T1000 (cell line): ENCODE measurements around the gene COL4A1.

Source experiments
- DNase-seq: peaks from one replicate; lab custom pipeline; 2025; ENCODE audit warnings: mixed read lengths; lab: John Stamatoyannopoulos, UW

The COL4A1 gene

GRCh38 chr13:110258876-110259631 is 47.9 kb downstream of the COL4A1 start:
- no peak for DNase-seq

DNA sequence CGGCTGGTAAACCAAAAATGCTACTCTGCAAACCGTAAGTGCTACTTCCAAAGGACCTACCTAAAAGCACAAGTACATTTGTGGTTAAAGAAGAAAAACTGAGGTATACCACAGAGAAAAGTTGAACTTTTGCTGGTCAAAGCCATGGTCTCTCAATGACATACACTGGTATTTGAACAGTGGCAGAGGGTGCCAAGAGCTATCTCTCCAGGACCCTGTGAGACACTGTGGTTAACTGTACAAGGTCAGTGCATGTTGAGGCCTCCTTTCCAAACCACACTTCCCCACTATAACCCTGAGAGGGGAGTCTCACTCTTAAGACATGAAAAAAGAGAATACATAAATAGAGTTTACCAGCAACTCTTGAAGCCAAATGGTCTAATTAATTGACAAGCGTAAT is 49.5 kb downstream of the COL4A1 start:
- DNase-seq: no peak

DNA sequence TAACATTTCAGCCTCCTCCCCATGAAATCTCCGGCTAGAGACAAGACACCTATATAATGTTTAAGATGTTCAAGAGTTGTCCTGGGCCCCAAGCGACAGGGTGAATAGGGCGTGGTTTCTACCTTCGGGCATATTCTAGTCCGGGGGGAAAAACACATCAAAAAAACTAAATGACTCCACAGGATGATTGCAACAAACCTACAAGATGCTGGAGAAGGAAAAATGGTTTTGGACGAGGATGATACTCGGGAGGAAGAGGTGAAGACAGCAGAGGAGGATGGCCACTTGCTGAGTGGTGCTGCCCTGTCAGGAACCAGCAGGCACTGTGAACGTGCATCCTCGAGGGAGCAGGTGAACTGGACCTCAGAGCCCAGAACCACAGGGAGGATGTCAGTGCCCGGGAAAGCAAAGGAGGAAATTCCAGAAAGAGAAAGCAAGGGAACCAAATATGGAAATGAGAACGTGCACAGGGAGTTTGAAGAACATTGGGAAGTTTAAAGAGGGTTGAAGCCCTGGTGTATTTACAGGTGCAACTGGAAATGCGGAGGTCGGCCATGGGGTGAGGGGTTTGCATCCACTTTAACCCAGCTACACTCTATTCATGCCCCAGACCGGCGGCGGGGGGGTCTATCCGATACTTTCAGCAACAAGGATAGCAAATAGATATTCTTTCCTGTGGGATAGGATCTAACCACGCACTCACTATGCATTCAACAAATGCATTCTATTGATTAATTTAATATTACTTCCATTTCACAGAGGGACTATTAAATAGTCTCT is 50.6 kb downstream of the COL4A1 start:
- no peak for DNase-seq

GRCh38 chr13:110254751-110255553 is 52.0 kb downstream of the COL4A1 start:
- DNase-seq: no peak

DNA sequence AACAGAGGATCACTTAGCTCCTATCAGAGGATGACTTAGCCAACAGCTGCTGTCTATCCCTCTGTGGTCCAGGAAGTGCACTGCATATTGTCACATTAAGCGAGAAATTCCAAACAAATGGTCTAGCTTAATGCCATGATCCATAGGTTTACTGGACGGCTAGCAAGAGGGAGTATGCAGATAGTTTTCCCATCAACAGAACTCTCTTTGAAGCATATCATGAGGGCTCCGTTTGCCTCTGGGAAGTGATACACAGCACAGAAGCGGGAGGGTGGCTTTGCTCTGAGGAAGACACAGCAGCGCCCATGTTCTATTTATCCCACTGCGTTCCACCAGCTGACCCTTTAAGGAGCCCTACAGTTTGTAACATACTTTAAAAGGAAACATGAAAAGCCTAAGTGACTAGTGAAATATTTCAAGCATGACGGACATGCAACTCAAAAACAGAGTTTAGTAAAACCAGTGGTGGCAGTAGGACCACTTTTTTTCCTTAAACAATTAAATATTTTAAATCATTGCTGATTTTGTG is 52.7 kb downstream of the COL4A1 start:
- no peak for DNase-seq

- DNase-seq: no peak
Measured at GRCh38 chr13:110251193-110251819, 55.7 kb downstream of the COL4A1 start.

- no peak for DNase-seq
Measured at GRCh38 chr13:110250258-110250891, 56.6 kb downstream of the COL4A1 start.

- DNase-seq: no peak
Measured at GRCh38 chr13:110249326-110249725, 57.6 kb downstream of the COL4A1 start.

DNA sequence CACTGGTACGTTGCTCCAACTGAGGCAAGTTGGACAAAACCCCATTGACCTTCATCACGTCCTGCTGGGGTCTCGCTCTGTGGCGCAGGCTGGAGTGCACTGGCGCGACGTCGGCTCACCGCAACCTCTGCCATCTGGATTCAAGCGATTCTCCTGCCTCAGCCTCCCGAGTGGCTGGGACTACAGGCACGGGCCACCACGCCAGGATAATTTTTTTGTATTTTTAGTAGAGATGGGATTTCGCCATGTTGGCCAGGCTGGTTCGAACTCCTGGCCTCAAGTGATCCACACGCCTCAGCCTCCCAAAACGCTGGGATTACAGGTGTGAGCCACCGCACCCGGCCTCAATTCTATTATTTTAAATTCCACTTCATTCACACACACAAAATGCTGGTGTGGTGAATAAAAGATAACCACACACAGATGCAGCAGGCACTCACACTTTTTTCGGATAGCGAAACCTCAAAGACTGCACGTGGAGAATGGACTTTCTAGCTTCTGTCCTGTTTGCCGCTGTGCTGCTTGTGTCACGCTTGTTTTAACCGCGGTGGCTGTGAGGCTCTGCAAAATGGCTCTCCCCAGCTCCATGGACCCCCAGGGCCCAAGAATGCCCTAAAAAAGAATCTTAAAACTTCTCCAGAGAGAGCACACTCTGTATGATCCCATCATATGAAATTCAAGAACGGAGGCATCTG is 58.4 kb downstream of the COL4A1 start:
- DNase-seq: no peak

- DNase-seq: no peak
Measured at GRCh38 chr13:110246530-110246929, 60.4 kb downstream of the COL4A1 start.

DNA sequence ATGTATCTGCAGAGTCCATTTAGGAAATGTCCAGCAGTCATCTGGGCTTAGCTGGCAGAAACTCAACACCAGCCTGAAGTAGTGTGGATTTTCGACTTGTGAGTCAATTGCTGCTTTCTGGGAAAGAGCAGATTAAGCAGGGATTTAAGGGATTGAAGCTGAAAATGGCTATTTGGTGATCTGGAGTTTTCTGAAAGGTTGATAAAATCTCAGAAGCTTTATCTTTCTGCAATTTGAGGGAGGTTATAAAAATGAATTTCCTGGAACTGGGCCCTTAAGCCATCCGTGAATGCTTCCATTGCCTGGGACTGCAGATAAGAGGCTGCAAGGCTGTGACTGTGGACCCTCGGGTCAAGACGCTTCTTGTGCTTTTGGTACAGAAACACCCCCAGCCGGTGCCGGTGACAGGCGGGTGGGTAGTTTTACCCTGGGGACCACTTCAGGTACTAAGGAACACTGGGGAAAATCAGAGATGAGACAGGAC is 61.5 kb downstream of the COL4A1 start:
- no peak for DNase-seq

GRCh38 chr13:110244976-110245375 is 62.0 kb downstream of the COL4A1 start:
- no peak for DNase-seq

GRCh38 chr13:110244071-110244830 is 62.7 kb downstream of the COL4A1 start:
- DNase-seq: no peak

GRCh38 chr13:110242615-110243014 is 64.3 kb downstream of the COL4A1 start:
- no peak for DNase-seq

GRCh38 chr13:110240943-110241342 is 66.0 kb downstream of the COL4A1 start:
- DNase-seq: no peak

DNA sequence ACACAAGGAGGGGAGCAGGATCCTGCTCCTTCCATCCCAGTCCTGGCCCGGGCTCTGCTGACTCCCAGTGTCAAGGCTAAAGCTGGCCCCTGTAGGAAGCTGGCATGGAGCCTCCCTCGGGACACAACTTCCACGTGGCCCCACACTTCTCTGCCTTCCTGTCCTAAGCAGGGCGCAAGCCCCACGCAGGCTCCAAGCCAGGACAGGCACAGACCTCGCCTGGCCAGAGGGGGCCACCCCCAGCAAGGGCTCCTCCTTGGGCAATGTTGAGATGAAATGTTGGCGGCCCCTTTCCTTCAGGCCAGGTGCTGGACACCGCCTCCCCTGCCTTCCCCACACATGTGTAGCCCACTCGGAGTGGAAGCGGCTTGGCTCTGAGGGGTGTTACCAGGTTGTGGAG is 66.6 kb downstream of the COL4A1 start:
- DNase-seq: no peak

DNA sequence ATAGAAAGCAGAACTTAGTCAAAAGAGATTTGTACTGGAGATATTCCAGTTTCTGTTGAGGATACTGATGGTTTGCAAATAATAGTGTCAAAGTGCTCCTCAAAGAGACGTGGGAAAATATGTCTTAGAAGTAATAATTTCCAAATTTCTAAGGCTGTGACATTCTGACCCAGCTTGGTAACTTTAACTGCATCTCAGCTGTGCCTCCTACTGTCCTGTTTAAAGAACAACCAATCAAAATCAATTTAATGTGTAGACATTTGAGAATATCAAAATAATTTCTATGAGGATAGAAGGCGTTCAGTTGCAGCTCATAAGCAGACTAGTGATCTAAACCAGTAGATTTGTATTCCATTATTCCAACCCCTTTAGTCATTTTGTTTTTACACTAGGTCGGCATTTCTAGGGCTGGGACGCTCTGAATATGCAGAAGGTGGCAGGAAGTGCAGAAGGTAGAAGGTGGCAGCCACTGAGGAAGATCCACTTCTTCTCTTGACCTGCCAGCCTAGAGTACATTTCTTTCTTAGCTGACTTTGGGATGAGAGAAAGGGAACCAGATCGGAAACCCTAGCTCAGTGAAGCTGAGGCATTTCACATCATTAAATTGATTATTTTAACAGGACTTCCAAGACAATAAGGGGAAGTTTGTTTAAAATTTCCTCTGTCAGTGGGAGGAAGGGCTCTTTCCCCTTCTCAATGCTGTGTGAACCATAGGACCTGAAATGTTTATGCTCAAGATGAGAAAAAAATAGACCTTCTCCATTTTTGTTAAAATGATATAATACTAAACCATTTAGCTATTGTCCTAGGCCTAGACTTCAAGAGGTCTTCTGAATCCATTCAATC is 67.5 kb downstream of the COL4A1 start:
- no peak for DNase-seq

DNA sequence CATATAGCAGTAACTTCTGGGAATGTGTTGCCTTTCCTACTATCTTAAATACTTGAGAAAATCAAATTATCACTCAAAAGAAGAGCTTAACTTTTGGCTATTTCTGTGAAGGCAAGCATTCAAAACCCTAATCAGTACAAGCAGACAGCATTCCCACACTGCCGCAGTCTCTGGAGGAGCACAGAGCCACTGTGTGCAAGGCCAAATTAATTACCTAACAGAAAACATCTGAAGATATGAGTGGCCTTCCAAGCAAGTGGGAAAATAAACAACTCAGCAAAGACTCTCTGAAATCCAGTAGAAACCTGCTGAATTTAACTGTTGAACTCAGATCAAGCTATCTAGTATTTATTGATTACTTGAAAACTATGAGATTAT is 68.2 kb downstream of the COL4A1 start:
- no peak for DNase-seq
